Measurements from ENCODE around the gene GPR83. TPM values are rescaled to one million over a fixed set of nuclear protein-coding genes. Genes with fewer than 3 reads are reported as not detected.

GPR83 gene
- polyA plus RNA-seq, 3 donors, result 0.07 to 0.12 TPM; not detected in 1

DNA sequence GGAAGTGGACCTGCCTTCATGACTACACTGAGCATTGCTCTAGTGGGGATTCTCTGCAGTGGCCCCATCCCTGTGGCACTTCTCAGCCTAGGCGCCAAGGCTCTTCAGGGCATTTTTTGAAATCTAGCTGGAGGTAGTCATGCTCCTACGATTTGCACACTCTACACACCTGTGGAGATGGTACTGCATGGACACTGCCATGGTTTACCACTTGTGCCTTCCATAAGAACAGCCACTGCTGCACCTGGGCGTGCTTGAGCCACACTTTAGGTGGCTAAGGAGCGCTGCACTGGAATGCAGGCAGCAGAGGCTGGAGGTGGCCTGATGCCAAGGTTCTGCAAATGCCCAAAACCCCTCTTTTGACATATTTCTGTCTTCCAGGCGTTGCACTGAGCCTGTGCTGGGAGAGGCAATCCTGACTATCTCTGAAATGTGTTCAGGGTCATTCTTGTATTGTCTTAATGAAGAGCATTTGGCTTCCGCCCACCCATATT is 72.6 kb downstream of the GPR83 start:
- 90% methylated on average over 3 of the region's 6 CpGs for WGBS (ENCODE audit: insufficient coverage)
- Mint-ChIP-seq H3K9me3 (peaks cover 0 to 3% (median 1%) of the 10 kb centered on the region in 7 donors), H3K27ac (no peak overlapping the region), H3K4me3 (no peak overlapping the region), H3K27me3 (ENCODE audit: low read depth in 3 of 3) (peaks cover 4 to 8% (median 7%) of the 10 kb centered on the region in 3 donors), H3K36me3 (no peaks in the 10 kb centered on the region), H3K4me1 (peaks cover 13% of the 10 kb centered on the region)
- TF ChIP-seq, protein P1, sequence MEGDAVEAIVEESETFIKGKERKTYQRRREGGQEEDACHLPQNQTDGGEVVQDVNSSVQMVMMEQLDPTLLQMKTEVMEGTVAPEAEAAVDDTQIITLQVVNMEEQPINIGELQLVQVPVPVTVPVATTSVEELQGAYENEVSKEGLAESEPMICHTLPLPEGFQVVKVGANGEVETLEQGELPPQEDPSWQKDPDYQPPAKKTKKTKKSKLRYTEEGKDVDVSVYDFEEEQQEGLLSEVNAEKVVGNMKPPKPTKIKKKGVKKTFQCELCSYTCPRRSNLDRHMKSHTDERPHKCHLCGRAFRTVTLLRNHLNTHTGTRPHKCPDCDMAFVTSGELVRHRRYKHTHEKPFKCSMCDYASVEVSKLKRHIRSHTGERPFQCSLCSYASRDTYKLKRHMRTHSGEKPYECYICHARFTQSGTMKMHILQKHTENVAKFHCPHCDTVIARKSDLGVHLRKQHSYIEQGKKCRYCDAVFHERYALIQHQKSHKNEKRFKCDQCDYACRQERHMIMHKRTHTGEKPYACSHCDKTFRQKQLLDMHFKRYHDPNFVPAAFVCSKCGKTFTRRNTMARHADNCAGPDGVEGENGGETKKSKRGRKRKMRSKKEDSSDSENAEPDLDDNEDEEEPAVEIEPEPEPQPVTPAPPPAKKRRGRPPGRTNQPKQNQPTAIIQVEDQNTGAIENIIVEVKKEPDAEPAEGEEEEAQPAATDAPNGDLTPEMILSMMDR (IDR thresholded peaks at IDR 0.05), result no peak
- DNase-seq, result no peak
- no peak overlapping the region for H3K4me2 ChIP-seq (replicated peaks; ENCODE audit: extremely low read depth, low read length, poor library complexity, severe bottlenecking)
- no peaks in the 10 kb centered on the region for H3K36me3 ChIP-seq (replicated peaks in 1 of 2; ENCODE audit: control insufficient read depth in 1 of 2, insufficient read depth in 2 of 2, low read length in 2 of 2)
- no peaks in the 10 kb centered on the region for H3K79me2 ChIP-seq (ENCODE audit: insufficient read depth, low read length)
- no peak overlapping the region for H3K4me3 ChIP-seq (replicated peaks in 1 of 3; ENCODE audit: low read depth in 2 of 3, low read length in 3 of 3)
- H3K4me1 ChIP-seq (ENCODE audit: control insufficient read depth in 1 of 2, insufficient read depth in 2 of 2, low read length in 2 of 2), result peaks cover 0 to 9% of the 10 kb centered on the region in 2 donors
- intact Hi-C loops (cut with micrococcal nuclease), result loop anchor here (5.0 to 10.0 kb wide), 2 partner anchors 176 to 179 kb away; no protein-coding TSS in a partner anchor
- no peak overlapping the region for H3K9ac ChIP-seq (ENCODE audit: insufficient read depth, low read length, poor library complexity, severe bottlenecking)
- no peak overlapping the region for H2AFZ ChIP-seq (ENCODE audit: insufficient read depth, low read depth, low read length, poor library complexity, severe bottlenecking)
- H3K27ac ChIP-seq (ENCODE audit: low read depth in 1 of 2, low read length in 2 of 2), result no peak overlapping the region
- H4K20me1 ChIP-seq (ENCODE audit: insufficient read depth, low read length), result no peaks in the 10 kb centered on the region
- no peaks in the 10 kb centered on the region for H3K27me3 ChIP-seq (ENCODE audit: control insufficient read depth in 2 of 2, insufficient read depth in 2 of 2, low read length in 2 of 2)
- no peaks in the 10 kb centered on the region for H3K9me3 ChIP-seq (replicated peaks in 1 of 2; ENCODE audit: control insufficient read depth in 1 of 2, insufficient read depth in 1 of 2, low read length in 2 of 2)

Other genes starting within 250 kb of the GPR83 start
- not detected for gene IZUMO1R, start 96.8 kb downstream of the GPR83 start, polyA plus RNA-seq
- gene MRE11, start 92.4 kb upstream of the GPR83 start, polyA plus RNA-seq, result 10 to 100 TPM in 2 of 3 donors, 1 to 10 TPM in 1; 7.8 to 12.1 (median 10.5) TPM
- 10 to 100 TPM; 12.0 to 13.1 (median 12.8) TPM for gene ANKRD49, start 92.6 kb upstream of the GPR83 start, polyA plus RNA-seq
- gene C11orf97, start 111.0 kb upstream of the GPR83 start, polyA plus RNA-seq, result not detected
- 10 to 100 TPM in 1 of 3 donors, 1 to 10 TPM in 2; 5.4 to 19.9 (median 6.5) TPM for gene FUT4, start 142.5 kb upstream of the GPR83 start, polyA plus RNA-seq
- gene PIWIL4, start 165.9 kb upstream of the GPR83 start, polyA plus RNA-seq, result 10 to 100 TPM in 1 of 3 donors, 1 to 10 TPM in 1, under 1 TPM in 1; 0.98 to 14.2 (median 1.1) TPM